Ectodermal cell (in vitro differentiated cells): ENCODE data around the gene OTUD1.

Experiments
- H3K27ac ChIP-seq: 2 replicates; pipeline ENCODE4 v1.7.0; 2013; ENCODE audit warnings: mild to moderate bottlenecking, low read depth, low read length; ENCODE audit not compliant: insufficient read depth, poor library complexity, severe bottlenecking
- H3K27me3 ChIP-seq: 2 replicates; pipeline ENCODE4 v1.7.0; 2013; ENCODE audit warnings: mild to moderate bottlenecking, low read length; ENCODE audit not compliant: insufficient read depth, control insufficient read depth, poor library complexity, severe bottlenecking
- H3K36me3 ChIP-seq: one replicate; pipeline ENCODE4 v1.7.0; 2013; ENCODE audit warnings: low read length; ENCODE audit not compliant: control insufficient read depth, insufficient read depth
- H3K4me1 ChIP-seq: one replicate; pipeline ENCODE4 v1.7.0; 2013; ENCODE audit warnings: low read length; ENCODE audit not compliant: control insufficient read depth, insufficient read depth
- H3K4me3 ChIP-seq: 2 replicates; pipeline ENCODE4 v1.7.0; 2013; ENCODE audit warnings: low read depth, low read length, control low read depth; ENCODE audit not compliant: insufficient read depth
- H3K9me3 ChIP-seq: 2 replicates; pipeline ENCODE4 v1.7.0; 2013; ENCODE audit warnings: mild to moderate bottlenecking, low read length, moderate library complexity; ENCODE audit not compliant: control insufficient read depth
- WGBS, 2 experiments: methylation state at CpG; one replicate each; pipeline ENCODE4 v1.1.7; 2013; ENCODE audit warnings: missing lambda C conversion rate in 2 of 2; 5-methylcytosine and 5-hydroxymethylcytosine counted together

OTUD1 gene

GRCh38 chr10:23404461-23404980 is 34.4 kb upstream of the OTUD1 start:
- no peaks in the 10 kb centered on the region for H3K9me3 ChIP-seq
- no peaks in the 10 kb centered on the region for H3K36me3 ChIP-seq
- WGBS, 2 experiments = 85 to 88% methylated on average over 5 of the region's 5 CpGs
- H3K27ac ChIP-seq = no peak overlapping the region
- H3K4me1 ChIP-seq = no peaks in the 10 kb centered on the region
- H3K27me3 ChIP-seq = no peaks in the 10 kb centered on the region
- H3K4me3 ChIP-seq = no peak overlapping the region

- no peaks in the 10 kb centered on the region for H3K27me3 ChIP-seq
- no peak overlapping the region for H3K27ac ChIP-seq
- H3K4me1 ChIP-seq = no peaks in the 10 kb centered on the region
- no peaks in the 10 kb centered on the region for H3K36me3 ChIP-seq
- WGBS, 2 experiments = 82 to 92% methylated on average over 3 of the region's 3 CpGs
- no peaks in the 10 kb centered on the region for H3K9me3 ChIP-seq
- H3K4me3 ChIP-seq = no peak overlapping the region
These were observed 33.3 kb upstream of the OTUD1 start for GRCh38 chr10:23405540-23405939.

GRCh38 chr10:23406409-23406808 is 32.5 kb upstream of the OTUD1 start:
- H3K36me3 ChIP-seq = no peaks in the 10 kb centered on the region
- H3K27ac ChIP-seq = no peak overlapping the region
- no peak overlapping the region for H3K4me3 ChIP-seq
- 92% methylated on average over 5 of the region's 5 CpGs for WGBS, 2 experiments
- H3K4me1 ChIP-seq = no peaks in the 10 kb centered on the region
- no peaks in the 10 kb centered on the region for H3K9me3 ChIP-seq
- H3K27me3 ChIP-seq = no peaks in the 10 kb centered on the region

GRCh38 chr10:23408330-23408976 is 30.4 kb upstream of the OTUD1 start:
- WGBS, 2 experiments = 90 to 95% methylated on average over 8 of the region's 8 CpGs
- H3K36me3 ChIP-seq = no peaks in the 10 kb centered on the region
- no peak overlapping the region for H3K27ac ChIP-seq

GRCh38 chr10:23412223-23412622 is 26.7 kb upstream of the OTUD1 start:
- WGBS, 2 experiments = 95 to 96% methylated on average over 2 of the region's 2 CpGs
- Histone ChIP-seq H3K4me1 (no peaks in the 10 kb centered on the region), H3K36me3 (no peaks in the 10 kb centered on the region), H3K4me3 (no peak overlapping the region), H3K9me3 (no peaks in the 10 kb centered on the region), H3K27me3 (no peaks in the 10 kb centered on the region), H3K27ac (no peak overlapping the region)

More at GRCh38 chr10:23408330-23408976, 30.4 kb upstream of the OTUD1 start:
- Histone ChIP-seq H3K4me3 (no peak overlapping the region), H3K27me3 (no peaks in the 10 kb centered on the region), H3K4me1 (no peaks in the 10 kb centered on the region), H3K9me3 (no peaks in the 10 kb centered on the region)

- no peaks in the 10 kb centered on the region for H3K4me1 ChIP-seq
- WGBS, 2 experiments = 91 to 94% methylated on average over 5 of the region's 5 CpGs
- H3K9me3 ChIP-seq = no peaks in the 10 kb centered on the region
- no peak overlapping the region for H3K27ac ChIP-seq
- H3K4me3 ChIP-seq = no peak overlapping the region
- H3K27me3 ChIP-seq = no peaks in the 10 kb centered on the region
- H3K36me3 ChIP-seq = no peaks in the 10 kb centered on the region
These were observed 25.2 kb upstream of the OTUD1 start for GRCh38 chr10:23413629-23414089.

GRCh38 chr10:23414658-23415057 is 24.2 kb upstream of the OTUD1 start:
- Histone ChIP-seq H3K4me1 (no peaks in the 10 kb centered on the region), H3K27ac (no peak overlapping the region), H3K36me3 (no peaks in the 10 kb centered on the region), H3K9me3 (no peaks in the 10 kb centered on the region), H3K4me3 (no peak overlapping the region), H3K27me3 (no peaks in the 10 kb centered on the region)
- 79 to 98% methylated on average over 1 to 2 of the region's 2 CpGs for WGBS, 2 experiments

- Histone ChIP-seq H3K27ac (no peak overlapping the region), H3K27me3 (no peaks in the 10 kb centered on the region), H3K36me3 (no peaks in the 10 kb centered on the region), H3K4me3 (no peak overlapping the region), H3K4me1 (no peaks in the 10 kb centered on the region), H3K9me3 (no peaks in the 10 kb centered on the region)
- WGBS, 2 experiments = 87 to 91% methylated on average over 1 of the region's 1 CpG
These were observed 21.6 kb upstream of the OTUD1 start for GRCh38 chr10:23417254-23417653.

- Histone ChIP-seq H3K4me3 (no peak overlapping the region), H3K36me3 (no peaks in the 10 kb centered on the region), H3K27me3 (no peaks in the 10 kb centered on the region), H3K9me3 (no peaks in the 10 kb centered on the region), H3K4me1 (no peaks in the 10 kb centered on the region), H3K27ac (no peak overlapping the region)
- 68 to 69% methylated on average over 3 of the region's 3 CpGs for WGBS, 2 experiments
These were observed 20.7 kb upstream of the OTUD1 start for GRCh38 chr10:23418051-23418681.

- 81 to 89% methylated on average over 5 of the region's 5 CpGs for WGBS, 2 experiments
- Histone ChIP-seq H3K27me3 (no peaks in the 10 kb centered on the region), H3K9me3 (no peaks in the 10 kb centered on the region), H3K4me1 (no peaks in the 10 kb centered on the region), H3K4me3 (no peak overlapping the region), H3K27ac (no peak overlapping the region), H3K36me3 (no peaks in the 10 kb centered on the region)
These were observed 19.7 kb upstream of the OTUD1 start for GRCh38 chr10:23419201-23419600.
